GM23338 (cell line): ENCODE data around the gene RELN. TPM values are rescaled to one million over a fixed set of nuclear protein-coding genes. Genes with fewer than 3 reads are reported as not detected.

ENCODE experiments used
- ATAC-seq: fragments of 200-7000 bp; cut with Tn5 transposase; 3 replicates; pipeline ENCODE4 v1.9.1; 2020
- DNase-seq: peaks from one replicate; pipeline ENCODE4 v3.0.0-alpha.2; 2015; ENCODE audit warnings: low spot score
- H2AFZ ChIP-seq: fragments of 200-600 bp; sonication (generic); 2 replicates; pipeline ENCODE4 v1.8.0; 2016; ENCODE audit warnings: antibody characterized with exemption, mild to moderate bottlenecking, moderate library complexity
- H3F3A ChIP-seq: fragments of 200-600 bp; sonication (generic); replicated peaks from 2 replicates; pipeline ENCODE4 v1.8.0; 2017; ENCODE audit warnings: antibody characterized with exemption, mixed run types, low read depth
- H3K27ac ChIP-seq: fragments of 200-600 bp; sonication (generic); 2 replicates; pipeline ENCODE4 v1.6.1; 2016; ENCODE audit warnings: low read depth
- H3K27me3 ChIP-seq: fragments of 200-600 bp; sonication (generic); 2 replicates; pipeline ENCODE4 v1.8.0; 2016; ENCODE audit warnings: mild to moderate bottlenecking, mixed run types, moderate library complexity; ENCODE audit not compliant: insufficient read depth
- H3K36me3 ChIP-seq: fragments of 200-600 bp; sonication (generic); 2 replicates; pipeline ENCODE4 v1.8.0; 2016; ENCODE audit warnings: mild to moderate bottlenecking; ENCODE audit not compliant: insufficient read depth
- H3K4me1 ChIP-seq: fragments of 200-600 bp; sonication (generic); 2 replicates; pipeline ENCODE4 v1.8.0; 2016; ENCODE audit warnings: mild to moderate bottlenecking, moderate library complexity; ENCODE audit not compliant: insufficient read depth
- H3K4me2 ChIP-seq: fragments of 200-600 bp; sonication (generic); 2 replicates; pipeline ENCODE4 v1.7.1; 2017; ENCODE audit warnings: mixed run types
- H3K4me3 ChIP-seq: fragments of 200-600 bp; sonication (generic); 2 replicates; pipeline ENCODE4 v1.6.1; 2016; ENCODE audit warnings: mixed run types
- H3K79me2 ChIP-seq: fragments of 200-600 bp; sonication (generic); replicated peaks from 2 replicates; pipeline ENCODE4 v1.8.0; 2017; ENCODE audit warnings: mild to moderate bottlenecking; ENCODE audit not compliant: insufficient read depth
- H3K9me2 ChIP-seq: fragments of 200-600 bp; sonication (generic); 2 replicates; pipeline ENCODE4 v1.8.0; 2017; ENCODE audit not compliant: insufficient read depth
- H4K20me1 ChIP-seq: fragments of 200-600 bp; sonication (generic); replicated peaks from 2 replicates; pipeline ENCODE4 v1.8.0; 2017; ENCODE audit warnings: mild to moderate bottlenecking; ENCODE audit not compliant: insufficient read depth
- H3K27ac Mint-ChIP-seq: 2 replicates; pipeline ENCODE4 v1.8.0; 2020; ENCODE audit warnings: inconsistent platforms, mild to moderate bottlenecking, moderate library complexity, mixed read lengths
- H3K27me3 Mint-ChIP-seq: 3 replicates; pipeline ENCODE4 v1.8.0; 2022; ENCODE audit warnings: low read depth, mild to moderate bottlenecking, moderate library complexity, mixed read lengths, inconsistent platforms; ENCODE audit not compliant: insufficient read depth, poor library complexity
- H3K36me3 Mint-ChIP-seq: 3 replicates; pipeline ENCODE4 v1.8.0; 2021; ENCODE audit warnings: low read depth, mild to moderate bottlenecking, inconsistent platforms, moderate library complexity, mixed read lengths
- H3K4me1 Mint-ChIP-seq: 3 replicates; pipeline ENCODE4 v1.8.0; 2020; ENCODE audit warnings: mild to moderate bottlenecking, inconsistent platforms, mixed read lengths
- H3K4me3 Mint-ChIP-seq: 3 replicates; pipeline ENCODE4 v1.8.0; 2021; ENCODE audit warnings: moderate library complexity, mild to moderate bottlenecking, inconsistent platforms, mixed read lengths
- H3K9me3 Mint-ChIP-seq: 3 replicates; pipeline ENCODE4 v1.8.0; 2020; ENCODE audit warnings: moderate library complexity, mild to moderate bottlenecking, inconsistent platforms, mixed read lengths
- CREB1 ChIP-seq: fragments of 250-450 bp; sonication (Bioruptor Pico); IDR thresholded peaks from 2 replicates; pipeline ENCODE4 v1.5.0; 2020; ENCODE audit warnings: low read depth, mild to moderate bottlenecking, moderate library complexity
- EZH2 ChIP-seq: fragments of 200-600 bp; sonication (generic); IDR thresholded peaks from one replicate; pipeline ENCODE4 v1.8.0; 2017; ENCODE audit warnings: antibody characterized with exemption, mild to moderate bottlenecking, low read depth; ENCODE audit not compliant: unreplicated experiment
- EZH2phosphoT487 ChIP-seq: fragments of 200-600 bp; sonication (generic); IDR thresholded peaks from one replicate; pipeline ENCODE4 v1.8.1; 2018; ENCODE audit warnings: antibody characterized with exemption; ENCODE audit not compliant: unreplicated experiment
- JUNB ChIP-seq: IDR thresholded peaks from one replicate; pipeline ENCODE4 v1.6.1; 2016; ENCODE audit warnings: antibody characterized with exemption; ENCODE audit not compliant: unreplicated experiment
- NANOG ChIP-seq: IDR thresholded peaks from 2 replicates; pipeline ENCODE4 v1.6.1; 2016; ENCODE audit warnings: antibody characterized with exemption, borderline replicate concordance
- POLR2AphosphoS5 ChIP-seq: IDR thresholded peaks from 2 replicates; pipeline ENCODE4 v1.6.1; 2016; ENCODE audit warnings: antibody characterized with exemption, low read depth
- STAT1 ChIP-seq: IDR thresholded peaks from one replicate; pipeline ENCODE4 v1.6.1; 2016; ENCODE audit warnings: antibody characterized with exemption; ENCODE audit not compliant: unreplicated experiment
- ZNF114 ChIP-seq: fragments of 250-450 bp; sonication (Bioruptor Pico); IDR thresholded peaks from 2 replicates; pipeline ENCODE4 v1.5.0; 2020; ENCODE audit warnings: mild to moderate bottlenecking, moderate library complexity
- ZNF331 ChIP-seq: fragments of 250-450 bp; sonication (Bioruptor Pico); IDR thresholded peaks from 2 replicates; pipeline ENCODE4 v1.5.0; 2020; ENCODE audit warnings: low read depth, mild to moderate bottlenecking, moderate library complexity
- polyA plus RNA-seq: library from polyadenylated mRNA; unstranded; fragments of >200 nt; fragmentation: Nextera tagmentation; extraction: Ambion mirVana; gene quantifications from 2 replicates; pipeline ENCODE4 v1.2.1, GENCODE V29; 2016
- total RNA-seq: library from RNA; depleted of rRNA; stranded (reverse); fragments of >200 nt; shearing (Covaris generic); gene quantifications from 2 replicates; pipeline ENCODE4 v1.2.3, GENCODE V29; 2014
- TF ChIP-seq, protein P1 (sequence below): IDR thresholded peaks from one replicate; pipeline ENCODE4 v1.6.1; 2018; ENCODE audit warnings: antibody characterized with exemption; ENCODE audit not compliant: unreplicated experiment
- TF ChIP-seq, protein P2 (sequence below): IDR thresholded peaks from 2 replicates; pipeline ENCODE4 v1.6.1; 2016; ENCODE audit warnings: antibody characterized with exemption
- TF ChIP-seq, protein P3 (sequence below), 2 experiments: fragments of 200-600 bp in 1 of 2; sonication (generic) in 1 of 2; conservative IDR thresholded peaks; 2 replicates each; pipeline versions ENCODE4 v1.5.1 to v1.6.1; 2016 to 2017; ENCODE audit warnings: antibody characterized with exemption in 2 of 2, low read depth in 2 of 2, mild to moderate bottlenecking in 2 of 2, moderate library complexity in 1 of 2
- TF ChIP-seq, protein P4 (sequence below): fragments of 250-450 bp; sonication (Bioruptor Pico); IDR thresholded peaks from 2 replicates; pipeline ENCODE4 v1.5.0; 2020; ENCODE audit warnings: mild to moderate bottlenecking, moderate library complexity

RELN gene
- total and polyA plus RNA-seq, 2 experiments from 2014 or later, result 0.10 to 0.76 TPM

DNA sequence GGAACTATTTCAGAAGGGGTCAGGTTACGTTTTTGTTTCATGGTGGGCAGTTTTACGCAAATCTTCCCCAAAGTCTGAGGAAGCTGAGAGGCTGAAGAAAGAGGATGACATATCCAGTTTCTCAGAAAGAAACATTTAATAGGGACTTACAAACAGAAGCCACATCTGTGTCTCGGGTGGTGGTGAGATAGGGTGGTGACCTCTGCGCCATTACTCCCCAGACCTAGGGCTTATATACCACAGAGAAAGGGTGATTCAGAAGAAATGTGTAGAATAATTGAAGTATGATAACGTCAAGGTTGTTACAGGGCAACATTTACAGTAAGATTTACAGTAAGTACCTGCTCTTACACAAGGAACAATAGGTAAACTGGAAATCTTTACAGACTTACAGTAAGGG is 43.0 kb upstream of the RELN start:
- no peaks in the 10 kb centered on the region for H3K36me3 Mint-ChIP-seq
- Histone ChIP-seq H3F3A (no peaks in the 10 kb centered on the region), H3K4me1 (no peaks in the 10 kb centered on the region), H3K4me2 (no peak overlapping the region), H3K27ac (no peak overlapping the region), H4K20me1 (no peaks in the 10 kb centered on the region), H3K79me2 (no peaks in the 10 kb centered on the region), H3K4me3 (no peak overlapping the region), H3K36me3 (no peaks in the 10 kb centered on the region), H2AFZ (no peak overlapping the region), H3K27me3 (no peaks in the 10 kb centered on the region), H3K9me2 (peaks cover 6% of the 10 kb centered on the region; the same call in 1 of the 2 replicates)
- ATAC-seq, result no peak
- no peaks in the 10 kb centered on the region; the same call in 1 of the 3 replicates for H3K9me3 Mint-ChIP-seq
- no peak for DNase-seq
- H3K27me3 Mint-ChIP-seq, result no peaks in the 10 kb centered on the region
- H3K4me3 Mint-ChIP-seq, result no peak overlapping the region
- H3K27ac Mint-ChIP-seq, result no peak overlapping the region
- TF ChIP-seq NANOG, result no peak
- TF ChIP-seq, protein P1, sequence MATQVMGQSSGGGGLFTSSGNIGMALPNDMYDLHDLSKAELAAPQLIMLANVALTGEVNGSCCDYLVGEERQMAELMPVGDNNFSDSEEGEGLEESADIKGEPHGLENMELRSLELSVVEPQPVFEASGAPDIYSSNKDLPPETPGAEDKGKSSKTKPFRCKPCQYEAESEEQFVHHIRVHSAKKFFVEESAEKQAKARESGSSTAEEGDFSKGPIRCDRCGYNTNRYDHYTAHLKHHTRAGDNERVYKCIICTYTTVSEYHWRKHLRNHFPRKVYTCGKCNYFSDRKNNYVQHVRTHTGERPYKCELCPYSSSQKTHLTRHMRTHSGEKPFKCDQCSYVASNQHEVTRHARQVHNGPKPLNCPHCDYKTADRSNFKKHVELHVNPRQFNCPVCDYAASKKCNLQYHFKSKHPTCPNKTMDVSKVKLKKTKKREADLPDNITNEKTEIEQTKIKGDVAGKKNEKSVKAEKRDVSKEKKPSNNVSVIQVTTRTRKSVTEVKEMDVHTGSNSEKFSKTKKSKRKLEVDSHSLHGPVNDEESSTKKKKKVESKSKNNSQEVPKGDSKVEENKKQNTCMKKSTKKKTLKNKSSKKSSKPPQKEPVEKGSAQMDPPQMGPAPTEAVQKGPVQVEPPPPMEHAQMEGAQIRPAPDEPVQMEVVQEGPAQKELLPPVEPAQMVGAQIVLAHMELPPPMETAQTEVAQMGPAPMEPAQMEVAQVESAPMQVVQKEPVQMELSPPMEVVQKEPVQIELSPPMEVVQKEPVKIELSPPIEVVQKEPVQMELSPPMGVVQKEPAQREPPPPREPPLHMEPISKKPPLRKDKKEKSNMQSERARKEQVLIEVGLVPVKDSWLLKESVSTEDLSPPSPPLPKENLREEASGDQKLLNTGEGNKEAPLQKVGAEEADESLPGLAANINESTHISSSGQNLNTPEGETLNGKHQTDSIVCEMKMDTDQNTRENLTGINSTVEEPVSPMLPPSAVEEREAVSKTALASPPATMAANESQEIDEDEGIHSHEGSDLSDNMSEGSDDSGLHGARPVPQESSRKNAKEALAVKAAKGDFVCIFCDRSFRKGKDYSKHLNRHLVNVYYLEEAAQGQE, result no peak
- TF ChIP-seq JUNB, result no peak
- no peak for TF ChIP-seq ZNF114 (CRISPR knock-in tag)
- TF ChIP-seq EZH2phosphoT487, result no peak
- TF ChIP-seq, protein P2, sequence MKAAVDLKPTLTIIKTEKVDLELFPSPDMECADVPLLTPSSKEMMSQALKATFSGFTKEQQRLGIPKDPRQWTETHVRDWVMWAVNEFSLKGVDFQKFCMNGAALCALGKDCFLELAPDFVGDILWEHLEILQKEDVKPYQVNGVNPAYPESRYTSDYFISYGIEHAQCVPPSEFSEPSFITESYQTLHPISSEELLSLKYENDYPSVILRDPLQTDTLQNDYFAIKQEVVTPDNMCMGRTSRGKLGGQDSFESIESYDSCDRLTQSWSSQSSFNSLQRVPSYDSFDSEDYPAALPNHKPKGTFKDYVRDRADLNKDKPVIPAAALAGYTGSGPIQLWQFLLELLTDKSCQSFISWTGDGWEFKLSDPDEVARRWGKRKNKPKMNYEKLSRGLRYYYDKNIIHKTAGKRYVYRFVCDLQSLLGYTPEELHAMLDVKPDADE, result no peak
- no peak for TF ChIP-seq EZH2
- TF ChIP-seq POLR2AphosphoS5, result no peak
- TF ChIP-seq, protein P3, sequence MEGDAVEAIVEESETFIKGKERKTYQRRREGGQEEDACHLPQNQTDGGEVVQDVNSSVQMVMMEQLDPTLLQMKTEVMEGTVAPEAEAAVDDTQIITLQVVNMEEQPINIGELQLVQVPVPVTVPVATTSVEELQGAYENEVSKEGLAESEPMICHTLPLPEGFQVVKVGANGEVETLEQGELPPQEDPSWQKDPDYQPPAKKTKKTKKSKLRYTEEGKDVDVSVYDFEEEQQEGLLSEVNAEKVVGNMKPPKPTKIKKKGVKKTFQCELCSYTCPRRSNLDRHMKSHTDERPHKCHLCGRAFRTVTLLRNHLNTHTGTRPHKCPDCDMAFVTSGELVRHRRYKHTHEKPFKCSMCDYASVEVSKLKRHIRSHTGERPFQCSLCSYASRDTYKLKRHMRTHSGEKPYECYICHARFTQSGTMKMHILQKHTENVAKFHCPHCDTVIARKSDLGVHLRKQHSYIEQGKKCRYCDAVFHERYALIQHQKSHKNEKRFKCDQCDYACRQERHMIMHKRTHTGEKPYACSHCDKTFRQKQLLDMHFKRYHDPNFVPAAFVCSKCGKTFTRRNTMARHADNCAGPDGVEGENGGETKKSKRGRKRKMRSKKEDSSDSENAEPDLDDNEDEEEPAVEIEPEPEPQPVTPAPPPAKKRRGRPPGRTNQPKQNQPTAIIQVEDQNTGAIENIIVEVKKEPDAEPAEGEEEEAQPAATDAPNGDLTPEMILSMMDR (conservative IDR thresholded peaks at IDR 0.05; ENCODE audit: low read depth in 2 of 2), result no peak
- no peak for TF ChIP-seq ZNF331 (CRISPR knock-in tag)
- TF ChIP-seq, protein P4, sequence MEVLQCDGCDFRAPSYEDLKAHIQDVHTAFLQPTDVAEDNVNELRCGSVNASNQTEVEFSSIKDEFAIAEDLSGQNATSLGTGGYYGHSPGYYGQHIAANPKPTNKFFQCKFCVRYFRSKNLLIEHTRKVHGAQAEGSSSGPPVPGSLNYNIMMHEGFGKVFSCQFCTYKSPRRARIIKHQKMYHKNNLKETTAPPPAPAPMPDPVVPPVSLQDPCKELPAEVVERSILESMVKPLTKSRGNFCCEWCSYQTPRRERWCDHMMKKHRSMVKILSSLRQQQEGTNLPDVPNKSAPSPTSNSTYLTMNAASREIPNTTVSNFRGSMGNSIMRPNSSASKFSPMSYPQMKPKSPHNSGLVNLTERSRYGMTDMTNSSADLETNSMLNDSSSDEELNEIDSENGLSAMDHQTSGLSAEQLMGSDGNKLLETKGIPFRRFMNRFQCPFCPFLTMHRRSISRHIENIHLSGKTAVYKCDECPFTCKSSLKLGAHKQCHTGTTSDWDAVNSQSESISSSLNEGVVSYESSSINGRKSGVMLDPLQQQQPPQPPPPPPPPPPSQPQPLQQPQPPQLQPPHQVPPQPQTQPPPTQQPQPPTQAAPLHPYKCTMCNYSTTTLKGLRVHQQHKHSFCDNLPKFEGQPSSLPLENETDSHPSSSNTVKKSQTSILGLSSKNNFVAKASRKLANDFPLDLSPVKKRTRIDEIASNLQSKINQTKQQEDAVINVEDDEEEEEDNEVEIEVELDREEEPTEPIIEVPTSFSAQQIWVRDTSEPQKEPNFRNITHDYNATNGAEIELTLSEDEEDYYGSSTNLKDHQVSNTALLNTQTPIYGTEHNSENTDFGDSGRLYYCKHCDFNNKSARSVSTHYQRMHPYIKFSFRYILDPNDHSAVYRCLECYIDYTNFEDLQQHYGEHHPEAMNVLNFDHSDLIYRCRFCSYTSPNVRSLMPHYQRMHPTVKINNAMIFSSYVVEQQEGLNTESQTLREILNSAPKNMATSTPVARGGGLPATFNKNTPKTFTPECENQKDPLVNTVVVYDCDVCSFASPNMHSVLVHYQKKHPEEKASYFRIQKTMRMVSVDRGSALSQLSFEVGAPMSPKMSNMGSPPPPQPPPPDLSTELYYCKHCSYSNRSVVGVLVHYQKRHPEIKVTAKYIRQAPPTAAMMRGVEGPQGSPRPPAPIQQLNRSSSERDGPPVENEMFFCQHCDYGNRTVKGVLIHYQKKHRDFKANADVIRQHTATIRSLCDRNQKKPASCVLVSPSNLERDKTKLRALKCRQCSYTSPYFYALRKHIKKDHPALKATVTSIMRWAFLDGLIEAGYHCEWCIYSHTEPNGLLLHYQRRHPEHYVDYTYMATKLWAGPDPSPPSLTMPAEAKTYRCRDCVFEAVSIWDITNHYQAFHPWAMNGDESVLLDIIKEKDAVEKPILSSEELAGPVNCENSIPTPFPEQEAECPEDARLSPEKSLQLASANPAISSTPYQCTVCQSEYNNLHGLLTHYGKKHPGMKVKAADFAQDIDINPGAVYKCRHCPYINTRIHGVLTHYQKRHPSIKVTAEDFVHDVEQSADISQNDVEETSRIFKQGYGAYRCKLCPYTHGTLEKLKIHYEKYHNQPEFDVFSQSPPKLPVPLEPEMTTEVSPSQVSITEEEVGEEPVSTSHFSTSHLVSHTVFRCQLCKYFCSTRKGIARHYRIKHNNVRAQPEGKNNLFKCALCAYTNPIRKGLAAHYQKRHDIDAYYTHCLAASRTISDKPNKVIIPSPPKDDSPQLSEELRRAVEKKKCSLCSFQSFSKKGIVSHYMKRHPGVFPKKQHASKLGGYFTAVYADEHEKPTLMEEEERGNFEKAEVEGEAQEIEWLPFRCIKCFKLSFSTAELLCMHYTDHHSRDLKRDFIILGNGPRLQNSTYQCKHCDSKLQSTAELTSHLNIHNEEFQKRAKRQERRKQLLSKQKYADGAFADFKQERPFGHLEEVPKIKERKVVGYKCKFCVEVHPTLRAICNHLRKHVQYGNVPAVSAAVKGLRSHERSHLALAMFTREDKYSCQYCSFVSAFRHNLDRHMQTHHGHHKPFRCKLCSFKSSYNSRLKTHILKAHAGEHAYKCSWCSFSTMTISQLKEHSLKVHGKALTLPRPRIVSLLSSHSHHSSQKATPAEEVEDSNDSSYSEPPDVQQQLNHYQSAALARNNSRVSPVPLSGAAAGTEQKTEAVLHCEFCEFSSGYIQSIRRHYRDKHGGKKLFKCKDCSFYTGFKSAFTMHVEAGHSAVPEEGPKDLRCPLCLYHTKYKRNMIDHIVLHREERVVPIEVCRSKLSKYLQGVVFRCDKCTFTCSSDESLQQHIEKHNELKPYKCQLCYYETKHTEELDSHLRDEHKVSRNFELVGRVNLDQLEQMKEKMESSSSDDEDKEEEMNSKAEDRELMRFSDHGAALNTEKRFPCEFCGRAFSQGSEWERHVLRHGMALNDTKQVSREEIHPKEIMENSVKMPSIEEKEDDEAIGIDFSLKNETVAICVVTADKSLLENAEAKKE (CRISPR knock-in tag), result no peak
- no peak for TF ChIP-seq CREB1 (CRISPR knock-in tag)
- TF ChIP-seq STAT1, result no peak
- H3K4me1 Mint-ChIP-seq, result no peaks in the 10 kb centered on the region
